Measurements from ENCODE around the gene IARS1.

DNA sequence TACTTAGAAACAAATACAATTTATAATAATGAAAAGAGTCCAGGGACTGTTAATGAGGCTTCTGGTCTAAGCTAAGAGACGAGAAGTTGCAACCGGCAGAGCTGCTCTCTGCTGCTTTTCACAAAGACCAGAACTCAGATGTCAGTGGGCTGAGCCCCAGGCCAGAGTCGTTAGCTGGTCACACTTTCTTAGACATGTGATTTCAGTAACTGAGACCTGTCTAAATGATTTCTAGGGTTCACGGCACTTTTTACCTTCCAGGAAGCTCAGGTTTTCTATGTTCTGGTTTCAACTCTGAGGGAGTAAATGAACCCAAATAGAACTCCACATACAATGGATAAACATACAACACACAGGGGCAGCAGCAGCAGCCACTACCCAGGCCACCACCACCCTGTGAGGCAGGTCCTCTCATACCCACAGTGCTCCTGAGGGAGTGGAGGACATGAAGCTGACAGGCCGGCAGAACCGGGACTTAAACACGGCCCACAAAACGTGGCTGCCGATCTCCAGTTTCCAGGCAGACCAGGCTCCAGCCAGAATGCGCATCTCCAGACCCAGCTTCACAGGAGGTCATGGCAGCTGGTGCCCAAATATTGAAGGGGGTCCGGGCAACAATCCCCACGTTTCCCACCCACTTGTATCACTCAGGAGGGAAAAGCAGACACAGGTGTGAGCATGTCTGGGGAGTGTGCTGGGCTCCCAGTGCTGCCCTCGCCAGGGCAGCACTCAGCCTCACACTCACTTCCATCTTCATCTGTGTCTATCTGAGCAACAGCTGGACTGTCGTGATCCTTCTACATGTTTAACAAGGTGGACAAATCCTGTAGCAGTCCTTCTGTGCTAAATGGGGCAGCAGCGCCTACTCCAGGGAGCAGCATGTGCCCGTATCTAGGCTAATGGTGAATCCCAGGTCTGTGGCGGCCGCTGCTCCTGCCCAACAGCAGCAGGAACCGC is 38.8 kb downstream of the IARS1 start:
- TF ChIP-seq, protein P1, sequence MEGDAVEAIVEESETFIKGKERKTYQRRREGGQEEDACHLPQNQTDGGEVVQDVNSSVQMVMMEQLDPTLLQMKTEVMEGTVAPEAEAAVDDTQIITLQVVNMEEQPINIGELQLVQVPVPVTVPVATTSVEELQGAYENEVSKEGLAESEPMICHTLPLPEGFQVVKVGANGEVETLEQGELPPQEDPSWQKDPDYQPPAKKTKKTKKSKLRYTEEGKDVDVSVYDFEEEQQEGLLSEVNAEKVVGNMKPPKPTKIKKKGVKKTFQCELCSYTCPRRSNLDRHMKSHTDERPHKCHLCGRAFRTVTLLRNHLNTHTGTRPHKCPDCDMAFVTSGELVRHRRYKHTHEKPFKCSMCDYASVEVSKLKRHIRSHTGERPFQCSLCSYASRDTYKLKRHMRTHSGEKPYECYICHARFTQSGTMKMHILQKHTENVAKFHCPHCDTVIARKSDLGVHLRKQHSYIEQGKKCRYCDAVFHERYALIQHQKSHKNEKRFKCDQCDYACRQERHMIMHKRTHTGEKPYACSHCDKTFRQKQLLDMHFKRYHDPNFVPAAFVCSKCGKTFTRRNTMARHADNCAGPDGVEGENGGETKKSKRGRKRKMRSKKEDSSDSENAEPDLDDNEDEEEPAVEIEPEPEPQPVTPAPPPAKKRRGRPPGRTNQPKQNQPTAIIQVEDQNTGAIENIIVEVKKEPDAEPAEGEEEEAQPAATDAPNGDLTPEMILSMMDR (IDR thresholded peaks at IDR 0.05), result no peak
- TF ChIP-seq POLR2A (IDR thresholded peaks at IDR 0.05) (no peak), POLR2AphosphoS5 (IDR thresholded peaks at IDR 0.05; ENCODE audit: insufficient read depth in 1 of 2, low read depth in 1 of 2) (no peak)

Measured in vagina (tissue), 2 donors.